OCI-LY7 (cell line): ENCODE results near the gene IL1RAPL2. TPM values are rescaled to one million over a fixed set of nuclear protein-coding genes. Genes with fewer than 3 reads are reported as not detected.

Experiments used
- BruUV-seq: library from RNA; stranded (reverse); fragments of 400-500 nt; replicated peaks from 2 replicates; lab custom pipeline; 2021; lab: Mats Ljungman, UMichigan
- CTCF ChIA-PET: fragments of 300-600 bp; sonication (Branson Sonifier 250); formaldehyde crosslinking; loops from one replicate; lab custom pipeline; 2022; ENCODE audit warnings: antibody characterized with exemption; ENCODE audit not compliant: unreplicated experiment; lab: Charles Lee
- POLR2A ChIA-PET: fragments of 300-600 bp; sonication (Branson Sonifier 250); formaldehyde crosslinking; loops from one replicate; lab custom pipeline; 2022; ENCODE audit warnings: antibody characterized with exemption; lab: Charles Lee
- DNase-seq: peaks from one replicate; pipeline ENCODE4 v3.0.0-alpha.2; 2015; ENCODE audit warnings: low spot score
- H2AFZ ChIP-seq: fragments of 200-600 bp; sonication (generic), shearing (Covaris generic); 2 replicates; pipeline ENCODE4 v1.6.1; 2014; ENCODE audit warnings: mild to moderate bottlenecking, antibody characterized with exemption, low read length, moderate library complexity
- H3K27ac ChIP-seq: fragments of 200-600 bp; sonication (generic); 2 replicates; pipeline ENCODE4 v1.5.1; 2014; ENCODE audit warnings: mixed run types, low read depth, mild to moderate bottlenecking, moderate library complexity, low read length, inconsistent platforms; ENCODE audit not compliant: poor library complexity, severe bottlenecking
- H3K36me3 ChIP-seq: fragments of 200-600 bp; sonication (generic); 2 replicates; pipeline ENCODE4 v1.6.1; 2014; ENCODE audit warnings: mild to moderate bottlenecking, antibody characterized with exemption, low read length, moderate library complexity, mixed read lengths; ENCODE audit not compliant: insufficient read depth
- H3K4me1 ChIP-seq: fragments of 200-600 bp; sonication (generic); 2 replicates; pipeline ENCODE4 v1.5.1; 2014; ENCODE audit warnings: mild to moderate bottlenecking, low read length; ENCODE audit not compliant: insufficient read depth, poor library complexity, severe bottlenecking
- H3K4me2 ChIP-seq: fragments of 200-600 bp; sonication (generic); 2 replicates; pipeline ENCODE4 v1.6.1; 2014; ENCODE audit warnings: mild to moderate bottlenecking, low read length
- H3K4me3 ChIP-seq: fragments of 200-600 bp; sonication (generic); 2 replicates; pipeline ENCODE4 v1.5.1; 2014; ENCODE audit warnings: mild to moderate bottlenecking, low read depth, low read length; ENCODE audit not compliant: poor library complexity, severe bottlenecking
- H3K79me2 ChIP-seq: fragments of 200-600 bp; sonication (generic); 2 replicates; pipeline ENCODE4 v1.6.1; 2016; ENCODE audit warnings: low read depth, mild to moderate bottlenecking, low read length, moderate library complexity, mixed read lengths; ENCODE audit not compliant: insufficient read depth
- H3K9me2 ChIP-seq: fragments of 200-600 bp; sonication (generic); 2 replicates; pipeline ENCODE4 v1.6.1; 2016; ENCODE audit warnings: mild to moderate bottlenecking, low read length, mixed read lengths; ENCODE audit not compliant: insufficient read depth
- H3K9me3 ChIP-seq: fragments of 200-600 bp; sonication (generic); 2 replicates; pipeline ENCODE4 v1.6.1; 2014; ENCODE audit warnings: mild to moderate bottlenecking, mixed run types, low read length, mixed read lengths
- H4K20me1 ChIP-seq: fragments of 200-600 bp; sonication (generic); 2 replicates; pipeline ENCODE4 v1.6.1; 2014; ENCODE audit warnings: mild to moderate bottlenecking, antibody characterized with exemption, low read length, moderate library complexity, mixed read lengths; ENCODE audit not compliant: insufficient read depth
- EZH2phosphoT487 ChIP-seq: fragments of 200-600 bp; sonication (generic); IDR thresholded peaks from 2 replicates; pipeline ENCODE4 v1.6.1; 2018; ENCODE audit warnings: low read depth, borderline replicate concordance, mild to moderate bottlenecking, mixed run types, antibody characterized with exemption, low read length, moderate library complexity, mixed read lengths
- intact Hi-C: fragments of 100-400 bp; cut with micrococcal nuclease; formaldehyde crosslinking; loops from one replicate; pipeline ENCODE4 v1.10.0; 2022; ENCODE audit not compliant: unreplicated experiment
- total RNA-seq, 2 experiments: library from RNA; depleted of rRNA in 1 of 2; stranded (reverse); fragments of >200 nt in 1 of 2; shearing (Covaris generic) in 1 of 2; gene quantifications; 2 replicates each; pipeline ENCODE4 v1.2.3, GENCODE V29; 2014 to 2022
- TF ChIP-seq, protein P1 (sequence below): fragments of 200-600 bp; sonication (generic); conservative IDR thresholded peaks from 2 replicates; pipeline ENCODE4 v1.5.1; 2014; ENCODE audit warnings: mild to moderate bottlenecking, antibody characterized with exemption, low read length, moderate library complexity, mixed read lengths

IL1RAPL2 gene
- total RNA-seq, 2 experiments from 2014 or later, result not detected

DNA sequence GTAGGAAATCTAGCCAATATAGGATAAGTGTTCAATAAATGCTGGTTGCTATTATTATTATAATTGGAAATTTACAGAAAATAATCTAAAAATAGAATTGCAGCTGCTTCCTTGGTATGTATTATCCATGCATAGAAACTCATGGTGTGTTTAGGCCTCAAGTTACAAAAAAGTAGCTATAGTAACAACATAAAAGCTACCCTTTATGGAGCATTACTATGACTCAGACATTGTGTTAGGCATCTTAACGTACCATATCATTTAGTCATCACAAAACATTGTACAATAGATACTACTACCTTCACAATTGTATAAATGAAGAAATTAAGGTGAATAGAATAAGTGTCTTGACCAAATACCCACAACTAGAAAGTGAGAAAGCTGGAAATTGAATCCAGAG lies 1129.5 kb downstream of the IL1RAPL2 start:
- ChIA-PET CTCF (no interaction called here), POLR2A (no interaction called here)
- H3K9me3 ChIP-seq, result no peaks in the 10 kb centered on the region
- intact Hi-C loops, result no loop called here
- TF ChIP-seq EZH2phosphoT487, result no peak
- TF ChIP-seq, protein P1, sequence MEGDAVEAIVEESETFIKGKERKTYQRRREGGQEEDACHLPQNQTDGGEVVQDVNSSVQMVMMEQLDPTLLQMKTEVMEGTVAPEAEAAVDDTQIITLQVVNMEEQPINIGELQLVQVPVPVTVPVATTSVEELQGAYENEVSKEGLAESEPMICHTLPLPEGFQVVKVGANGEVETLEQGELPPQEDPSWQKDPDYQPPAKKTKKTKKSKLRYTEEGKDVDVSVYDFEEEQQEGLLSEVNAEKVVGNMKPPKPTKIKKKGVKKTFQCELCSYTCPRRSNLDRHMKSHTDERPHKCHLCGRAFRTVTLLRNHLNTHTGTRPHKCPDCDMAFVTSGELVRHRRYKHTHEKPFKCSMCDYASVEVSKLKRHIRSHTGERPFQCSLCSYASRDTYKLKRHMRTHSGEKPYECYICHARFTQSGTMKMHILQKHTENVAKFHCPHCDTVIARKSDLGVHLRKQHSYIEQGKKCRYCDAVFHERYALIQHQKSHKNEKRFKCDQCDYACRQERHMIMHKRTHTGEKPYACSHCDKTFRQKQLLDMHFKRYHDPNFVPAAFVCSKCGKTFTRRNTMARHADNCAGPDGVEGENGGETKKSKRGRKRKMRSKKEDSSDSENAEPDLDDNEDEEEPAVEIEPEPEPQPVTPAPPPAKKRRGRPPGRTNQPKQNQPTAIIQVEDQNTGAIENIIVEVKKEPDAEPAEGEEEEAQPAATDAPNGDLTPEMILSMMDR, result no peak
- H4K20me1 ChIP-seq, result no peaks in the 10 kb centered on the region
- no peaks in the 10 kb centered on the region for H3K9me2 ChIP-seq
- H3K36me3 ChIP-seq, result no peaks in the 10 kb centered on the region
- no peak overlapping the region for H3K4me3 ChIP-seq
- no peak overlapping the region for H2AFZ ChIP-seq
- no peak overlapping the region for H3K4me2 ChIP-seq
- BruUV-seq, result no TSS peak
- no peak for DNase-seq
- no peak overlapping the region for H3K27ac ChIP-seq
- H3K79me2 ChIP-seq, result no peaks in the 10 kb centered on the region
- no peaks in the 10 kb centered on the region for H3K4me1 ChIP-seq

DNA sequence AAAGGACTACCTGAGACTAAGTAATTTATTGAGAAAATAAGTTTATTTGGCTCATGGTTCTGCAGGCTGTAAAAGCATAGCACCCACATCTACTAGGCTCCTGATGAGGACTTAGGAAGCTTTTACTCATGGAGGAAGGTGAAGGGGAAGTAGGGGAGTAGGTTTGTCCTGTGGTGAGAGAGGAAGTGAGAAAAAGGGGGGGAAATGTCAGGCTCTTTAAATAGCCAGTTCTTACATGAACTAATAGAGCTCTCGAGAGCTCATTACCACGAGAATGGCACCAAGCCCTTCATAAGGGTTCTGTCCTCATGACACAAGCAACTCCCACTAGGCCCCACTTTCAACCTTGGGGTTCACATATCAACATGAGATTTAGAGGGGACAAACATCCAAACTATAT lies 1130.9 kb downstream of the IL1RAPL2 start:
- no peak overlapping the region for H3K4me3 ChIP-seq
- H2AFZ ChIP-seq, result no peak overlapping the region
- ChIA-PET POLR2A (no interaction called here), CTCF (no interaction called here)
- DNase-seq, result no peak
- H3K27ac ChIP-seq, result no peak overlapping the region
- intact Hi-C loops, result no loop called here
- H4K20me1 ChIP-seq, result no peaks in the 10 kb centered on the region
- BruUV-seq, result no TSS peak
- H3K4me2 ChIP-seq, result no peak overlapping the region
- no peaks in the 10 kb centered on the region for H3K9me2 ChIP-seq
- no peaks in the 10 kb centered on the region for H3K9me3 ChIP-seq
- no peaks in the 10 kb centered on the region for H3K79me2 ChIP-seq
- H3K4me1 ChIP-seq, result no peaks in the 10 kb centered on the region
- TF ChIP-seq, protein P1, result no peak
- TF ChIP-seq EZH2phosphoT487, result no peak
- no peaks in the 10 kb centered on the region for H3K36me3 ChIP-seq

DNA sequence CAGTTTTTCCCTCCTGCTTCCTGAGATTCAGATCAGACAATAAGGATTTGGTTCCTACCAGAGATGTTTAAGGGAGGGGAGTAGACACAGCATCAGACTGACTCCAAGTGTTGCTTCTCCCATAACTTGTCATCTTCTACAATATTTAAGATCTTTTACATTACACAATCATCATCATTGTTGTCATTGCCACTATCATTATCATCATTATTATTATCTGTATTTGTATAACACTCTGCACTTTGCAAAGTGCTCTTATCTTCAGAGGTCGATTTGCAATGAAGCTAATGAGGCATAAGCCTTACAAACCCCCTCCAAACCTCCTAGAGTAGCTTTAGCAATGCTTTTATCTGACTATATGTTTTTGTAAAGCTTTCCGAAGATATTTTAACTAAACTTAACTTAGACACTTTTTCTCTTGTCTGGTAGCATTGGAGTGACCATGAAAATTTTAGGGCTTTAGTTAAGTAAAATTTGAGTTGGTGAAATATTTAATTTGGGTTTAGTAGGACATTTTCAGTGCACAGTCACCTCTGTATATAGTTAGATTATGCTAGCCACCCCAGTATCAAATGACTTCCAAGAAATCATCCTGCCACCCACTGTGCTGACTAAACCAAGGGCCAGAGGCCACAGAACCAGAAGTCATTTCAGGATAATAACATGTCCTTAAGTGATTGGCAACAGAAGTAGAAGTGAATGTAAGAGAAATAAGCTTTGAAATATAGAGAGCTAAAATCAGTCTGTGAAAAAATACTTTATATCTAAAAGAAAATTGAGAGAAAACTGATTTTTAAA lies 1132.2 kb downstream of the IL1RAPL2 start:
- ChIA-PET POLR2A (no interaction called here), CTCF (no interaction called here)
- TF ChIP-seq EZH2phosphoT487, result no peak
- TF ChIP-seq, protein P1, result no peak
- Histone ChIP-seq H3K79me2 (no peaks in the 10 kb centered on the region), H3K4me1 (no peaks in the 10 kb centered on the region), H4K20me1 (no peaks in the 10 kb centered on the region), H3K4me3 (no peak overlapping the region), H2AFZ (no peak overlapping the region), H3K36me3 (no peaks in the 10 kb centered on the region), H3K9me2 (no peaks in the 10 kb centered on the region), H3K9me3 (no peaks in the 10 kb centered on the region), H3K4me2 (no peak overlapping the region), H3K27ac (no peak overlapping the region)
- intact Hi-C loops, result no loop called here
- DNase-seq, result no peak
- BruUV-seq, result no TSS peak
